Psoas muscle (tissue), 8 donors: Measurements from ENCODE around the gene SLC35F4. TPM values are rescaled to one million over a fixed set of nuclear protein-coding genes. Genes with fewer than 3 reads are reported as not detected.
"Not testable (repeated sequence)": the region's sequence is repeated elsewhere in the genome, so short reads cannot be mapped to it uniquely, and the experiment has no call there.

ENCODE experiments used
- ATAC-seq, 4 donors: fragments of 200-7000 bp; cut with Tn5 transposase; one replicate each; pipeline ENCODE4 v1.9.1; 2020; ENCODE audit warnings: moderate library complexity in 3 of 4, mild to moderate bottlenecking in 2 of 4
- DNase-seq, 2 donors: peaks; one replicate each; pipeline ENCODE4 v3.0.0-alpha.2; 2020
- H3K27ac ChIP-seq: fragments of 200-600 bp; one replicate; pipeline ENCODE4 v1.8.0; 2022
- H3K27me3 ChIP-seq, 3 donors: fragments of 200-600 bp in 1 of 3; one replicate each; pipeline versions ENCODE4 v1.6.1 to v1.8.0; 2013 to 2022; ENCODE audit warnings: low read length in 2 of 3, mild to moderate bottlenecking in 2 of 3, moderate library complexity in 1 of 3; ENCODE audit not compliant: insufficient read depth in 3 of 3
- H3K36me3 ChIP-seq, 2 donors: fragments of 200-600 bp in 1 of 2; one replicate each; pipeline versions ENCODE4 v1.6.1 to v1.8.0; 2013 to 2022; ENCODE audit warnings: low read depth in 1 of 2, mild to moderate bottlenecking in 1 of 2, moderate library complexity in 1 of 2; ENCODE audit not compliant: insufficient read depth in 1 of 2
- H3K4me1 ChIP-seq: fragments of 200-600 bp; one replicate; pipeline ENCODE4 v1.8.0; 2022
- H3K4me3 ChIP-seq: fragments of 200-600 bp; one replicate; pipeline ENCODE4 v1.8.0; 2022; ENCODE audit warnings: mild to moderate bottlenecking
- H3K9me3 ChIP-seq: fragments of 200-600 bp; one replicate; pipeline ENCODE4 v1.8.0; 2022
- WGBS, 3 donors: extraction: QIAGEN DNeasy Blood & Tissue Kit; methylation state at CpG; one replicate each; pipeline versions ENCODE4 v1.1.6 to v1.1.7; 2013; 5-methylcytosine and 5-hydroxymethylcytosine counted together
- intact Hi-C, 2 donors: fragments of 100-400 bp; cut with DNase I; formaldehyde crosslinking; loops; one replicate each; pipeline versions ENCODE4 v1.11.0 to v1.14.2; 2022
- polyA plus RNA-seq, 3 donors: library from polyadenylated mRNA; stranded (reverse); fragments of 200-250 nt; gene quantifications; one replicate each; pipeline ENCODE4 v1.2.3, GENCODE V29; 2013
- total RNA-seq, 4 donors: library from RNA; stranded (reverse); fragmentation: NEBNext Ultra II Directional in 2 of 4; extraction: Animal tissue kit (Norgen Biotek cat#: 25700) in 2 of 4; gene quantifications; one replicate each; pipeline versions ENCODE4 v1.2.1 to v1.2.4, GENCODE V29; 2021 to 2023
- TF ChIP-seq, protein P1 (sequence below): fragments of 200-600 bp; IDR thresholded peaks from one replicate; pipeline ENCODE4 v1.8.0; 2022; ENCODE audit warnings: antibody characterized with exemption
- donor health status: healthy with polysubstance abuse.
- donor health status: DM: no; HTN: no; CAD: no; lungs with moderate emphysema.
- donor health status: Bipolar disorder and iron deficiency.
- donor health status: healthy.
- donor health status: DM: yes; HTN: yes; CAD: no.
- donor health status: DM: no; HTN: no; CAD: no.
- donor health status: DM: no; HTN: no; CAD: no.
- donor health status: DM: yes; HTN: yes; CAD: no.

SLC35F4 gene
- total and polyA plus RNA-seq, 7 donors, result not detected

DNA sequence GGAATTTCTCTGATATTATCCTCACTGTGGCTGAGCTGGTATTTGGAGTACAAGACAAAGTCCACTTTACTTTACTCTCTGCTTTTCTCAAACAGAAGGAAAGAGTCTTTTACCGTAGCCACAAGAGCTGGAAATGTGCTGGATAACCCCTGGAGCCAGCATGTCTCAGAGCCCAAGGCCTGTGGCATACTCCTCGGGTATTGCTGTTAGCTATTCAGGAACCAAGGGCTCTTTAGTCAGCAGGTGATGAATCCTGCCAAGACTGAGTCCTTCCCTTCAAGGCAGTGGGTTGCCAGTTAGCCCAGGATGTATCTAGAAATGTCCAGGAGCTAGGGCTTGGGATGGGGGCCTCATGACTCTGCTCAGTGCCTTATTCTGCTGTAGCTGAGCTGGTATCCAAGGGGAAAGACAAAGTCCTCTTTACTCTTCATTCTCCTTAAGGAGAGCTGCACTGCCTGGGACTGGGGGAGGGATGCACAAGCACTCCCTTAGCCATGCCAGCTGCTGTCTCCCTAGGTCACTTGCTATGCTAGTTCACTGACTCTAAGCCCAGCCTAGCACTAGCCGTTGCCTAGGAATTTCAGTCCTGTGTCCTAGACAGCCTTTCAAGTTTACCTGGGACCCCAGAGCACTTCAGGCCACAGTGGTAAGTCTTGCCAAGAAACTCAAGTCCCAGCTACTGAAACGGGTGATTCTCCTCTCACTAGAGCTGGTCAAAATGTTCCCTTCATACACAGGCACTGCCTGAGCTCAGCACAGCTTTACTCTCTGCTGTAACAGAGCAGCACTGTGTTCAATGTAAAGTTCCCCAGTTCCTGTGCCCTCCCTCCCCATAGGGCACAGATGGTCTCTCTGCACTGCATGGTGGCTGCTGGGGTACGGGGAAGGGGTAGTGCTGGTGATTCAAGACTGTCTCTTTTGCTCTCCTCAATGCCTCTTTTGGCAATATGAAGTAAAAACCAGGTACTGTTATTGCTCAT lies 136.4 kb downstream of the SLC35F4 start:
- H3K36me3 ChIP-seq, result no peaks in the 10 kb centered on the region
- no peaks in the 10 kb centered on the region for H3K4me1 ChIP-seq
- no peaks in the 10 kb centered on the region for H3K27me3 ChIP-seq
- intact Hi-C loops, result no loop called here
- H3K4me3 ChIP-seq, result no peak overlapping the region
- no peak overlapping the region for H3K27ac ChIP-seq
- DNase-seq (no peak), ATAC-seq (no peak)
- WGBS, 3 donors, result 43 to 46% (median 45%) methylated on average over 5 of the region's 5 CpGs
- TF ChIP-seq, protein P1, sequence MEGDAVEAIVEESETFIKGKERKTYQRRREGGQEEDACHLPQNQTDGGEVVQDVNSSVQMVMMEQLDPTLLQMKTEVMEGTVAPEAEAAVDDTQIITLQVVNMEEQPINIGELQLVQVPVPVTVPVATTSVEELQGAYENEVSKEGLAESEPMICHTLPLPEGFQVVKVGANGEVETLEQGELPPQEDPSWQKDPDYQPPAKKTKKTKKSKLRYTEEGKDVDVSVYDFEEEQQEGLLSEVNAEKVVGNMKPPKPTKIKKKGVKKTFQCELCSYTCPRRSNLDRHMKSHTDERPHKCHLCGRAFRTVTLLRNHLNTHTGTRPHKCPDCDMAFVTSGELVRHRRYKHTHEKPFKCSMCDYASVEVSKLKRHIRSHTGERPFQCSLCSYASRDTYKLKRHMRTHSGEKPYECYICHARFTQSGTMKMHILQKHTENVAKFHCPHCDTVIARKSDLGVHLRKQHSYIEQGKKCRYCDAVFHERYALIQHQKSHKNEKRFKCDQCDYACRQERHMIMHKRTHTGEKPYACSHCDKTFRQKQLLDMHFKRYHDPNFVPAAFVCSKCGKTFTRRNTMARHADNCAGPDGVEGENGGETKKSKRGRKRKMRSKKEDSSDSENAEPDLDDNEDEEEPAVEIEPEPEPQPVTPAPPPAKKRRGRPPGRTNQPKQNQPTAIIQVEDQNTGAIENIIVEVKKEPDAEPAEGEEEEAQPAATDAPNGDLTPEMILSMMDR, result no peak
- H3K9me3 ChIP-seq, result no peaks in the 10 kb centered on the region

DNA sequence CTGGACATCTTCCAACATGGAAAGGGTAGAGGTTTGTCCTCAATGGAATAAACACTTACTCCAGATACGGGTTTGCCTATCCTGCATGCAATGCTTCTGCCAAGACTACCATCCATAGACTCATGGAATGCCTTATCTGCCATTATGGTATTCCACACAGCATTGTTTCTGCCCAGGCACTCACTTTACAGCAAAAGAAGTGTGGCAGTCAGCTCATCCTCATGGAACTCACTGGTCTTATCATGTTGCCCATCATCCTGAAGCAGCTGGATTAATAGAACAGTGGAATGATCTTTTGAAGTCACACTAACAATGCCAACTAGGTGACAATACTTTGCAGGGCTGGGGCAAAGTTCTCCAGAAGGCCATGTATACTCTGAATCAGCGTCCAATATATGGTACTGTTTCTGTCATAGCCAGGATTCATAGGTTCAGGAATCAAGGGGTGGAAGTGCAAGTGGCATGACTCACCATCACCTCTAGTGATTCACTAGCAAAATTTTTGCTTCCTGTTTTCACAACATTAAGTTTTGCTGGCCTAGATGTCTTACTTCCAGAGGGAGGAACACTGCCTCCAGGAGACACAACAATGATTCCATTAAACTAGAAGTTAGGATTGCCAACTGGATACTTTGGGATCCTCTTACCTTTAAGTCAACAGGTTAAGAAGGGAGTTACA lies 140.4 kb downstream of the SLC35F4 start:
- Histone ChIP-seq H3K4me1 (no peaks in the 10 kb centered on the region), H3K27ac (no peak overlapping the region), H3K9me3 (no peaks in the 10 kb centered on the region), H3K4me3 (no peak overlapping the region), H3K36me3 (no peaks in the 10 kb centered on the region), H3K27me3 (no peaks in the 10 kb centered on the region)
- intact Hi-C loops, result no loop called here
- TF ChIP-seq, protein P1, result no peak
- ATAC-seq (no peak), DNase-seq (no peak)
- 73 to 84% (median 75%) methylated on average over 2 of the region's 2 CpGs for whole genome bisulfite sequencing, 3 donors

DNA sequence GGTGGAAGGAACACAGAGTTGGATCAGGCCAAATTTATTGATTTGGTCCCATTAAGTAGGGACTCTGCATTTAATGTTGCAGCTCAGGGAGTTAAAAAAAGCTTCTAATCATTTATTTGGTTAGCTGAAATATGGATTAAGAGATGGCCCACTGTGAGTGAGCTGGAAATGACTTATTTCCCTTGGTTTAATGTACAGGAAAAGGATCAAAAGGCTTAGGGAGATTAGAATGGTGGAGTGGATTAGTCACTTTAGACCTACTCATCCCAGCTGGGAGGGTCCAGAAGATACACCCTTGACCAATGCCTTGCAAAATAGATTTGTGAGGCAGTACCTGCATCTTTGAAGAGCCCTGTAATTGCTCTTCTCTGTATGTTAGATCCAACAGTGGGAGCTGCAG lies 143.8 kb downstream of the SLC35F4 start:
- DNase-seq, intact Hi-C loops, H3K27ac ChIP-seq, ATAC-seq, H3K4me1 ChIP-seq, H3K4me3 ChIP-seq, H3K9me3 ChIP-seq, H3K36me3 ChIP-seq, H3K27me3 ChIP-seq: not testable (repeated sequence)

DNA sequence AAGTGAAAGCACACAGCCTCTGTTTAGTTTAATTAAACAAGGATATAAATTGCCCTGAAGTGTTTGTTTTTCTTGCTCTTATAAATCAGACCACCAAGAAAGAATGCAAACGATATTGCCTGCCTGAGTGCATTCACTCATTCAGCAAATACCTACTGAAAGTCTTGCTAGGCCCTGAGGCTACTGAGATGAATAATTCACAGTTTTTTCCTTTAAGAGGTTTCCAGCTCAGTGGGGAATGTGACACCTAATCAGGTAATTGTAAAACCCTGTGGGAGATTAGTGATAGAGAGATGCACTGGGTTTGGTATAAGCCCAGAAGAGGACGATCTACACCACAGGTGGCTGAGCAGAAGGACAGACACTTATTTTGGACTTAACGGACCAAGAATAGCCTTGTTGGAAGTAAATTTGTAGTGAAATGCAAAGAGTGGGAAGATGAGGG lies 151.4 kb downstream of the SLC35F4 start:
- Histone ChIP-seq H3K4me1 (no peaks in the 10 kb centered on the region), H3K9me3 (no peaks in the 10 kb centered on the region), H3K4me3 (no peak overlapping the region), H3K27ac (no peak overlapping the region), H3K27me3 (no peaks in the 10 kb centered on the region), H3K36me3 (no peaks in the 10 kb centered on the region)
- intact Hi-C loops, result no loop called here
- ATAC-seq (no peak), DNase-seq (no peak)
- WGBS, 3 donors, result 8 to 15% (median 11%) methylated on average over 3 of the region's 3 CpGs
- TF ChIP-seq, protein P1, result no peak

DNA sequence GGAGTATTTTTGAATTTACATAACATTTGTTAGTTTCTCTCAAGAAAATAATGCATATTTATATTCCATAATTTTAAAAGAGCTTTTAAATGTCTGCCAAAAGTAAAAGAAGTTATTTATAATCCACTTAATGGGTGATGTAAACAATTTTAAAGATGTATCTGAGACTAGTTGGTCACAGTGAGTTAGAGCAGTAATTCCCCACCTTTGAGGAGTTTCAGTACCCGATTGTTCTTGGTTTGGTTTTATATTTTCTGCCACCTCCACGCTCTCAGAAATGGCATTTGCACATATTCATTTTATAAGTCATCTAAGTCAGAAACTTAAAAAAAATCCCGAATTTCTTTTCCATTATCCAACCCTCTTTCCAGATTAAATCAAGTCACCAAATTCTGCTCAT lies 153.2 kb downstream of the SLC35F4 start:
- H3K4me3 ChIP-seq, result no peak overlapping the region
- WGBS, 3 donors, result 67 to 77% (median 67%) methylated on average over 3 of the region's 3 CpGs
- no peaks in the 10 kb centered on the region for H3K27me3 ChIP-seq
- ATAC-seq, result no peak
- H3K36me3 ChIP-seq, result no peaks in the 10 kb centered on the region
- DNase-seq, result no peak
- TF ChIP-seq, protein P1, result no peak
- no peak overlapping the region for H3K27ac ChIP-seq
- H3K9me3 ChIP-seq, result no peaks in the 10 kb centered on the region
- intact Hi-C loops, result no loop called here
- no peaks in the 10 kb centered on the region for H3K4me1 ChIP-seq
